Upper lobe of right lung (tissue), 1 donor: ENCODE results near the gene FBXO44. TPM values are rescaled to one million over a fixed set of nuclear protein-coding genes. Genes with fewer than 3 reads are reported as not detected.
A peak's percentile ranks its signal among the peaks of the same experiment; 100 is the strongest.

Source experiments
- ATAC-seq: fragments of 200-7000 bp; cut with Tn5 transposase; one replicate; pipeline ENCODE4 v1.9.1; 2020; ENCODE audit warnings: mild to moderate bottlenecking, moderate library complexity
- DNase-seq: peaks from one replicate; pipeline ENCODE4 v3.0.0-alpha.2; 2020
- H3K27ac ChIP-seq: fragments of 200-600 bp; one replicate; pipeline ENCODE4 v1.8.0; 2022
- H3K27me3 ChIP-seq: fragments of 200-600 bp; one replicate; pipeline ENCODE4 v1.8.0; 2022; ENCODE audit warnings: mild to moderate bottlenecking
- H3K36me3 ChIP-seq: fragments of 200-600 bp; one replicate; pipeline ENCODE4 v1.8.0; 2022
- H3K4me1 ChIP-seq: fragments of 200-600 bp; one replicate; pipeline ENCODE4 v1.8.0; 2022
- H3K4me3 ChIP-seq: fragments of 200-600 bp; one replicate; pipeline ENCODE4 v1.8.0; 2022; ENCODE audit warnings: mild to moderate bottlenecking
- H3K9me3 ChIP-seq: fragments of 200-600 bp; one replicate; pipeline ENCODE4 v1.8.0; 2022
- CTCF ChIP-seq: fragments of 200-600 bp; IDR thresholded peaks from one replicate; pipeline ENCODE4 v1.8.0; 2022; ENCODE audit warnings: antibody characterized with exemption
- intact Hi-C: fragments of 100-400 bp; cut with DNase I; formaldehyde crosslinking; loops from one replicate; pipeline ENCODE4 v1.11.0; 2022
- total RNA-seq: library from RNA; stranded (reverse); fragmentation: NEBNext Ultra II Directional; extraction: Animal tissue kit (Norgen Biotek cat#: 25700); gene quantifications from one replicate; pipeline ENCODE4 v1.2.1, GENCODE V29; 2021
- donor health status: DM: no; HTN: yes; CAD: no; lungs with severe emphysema.

Gene FBXO44
- total RNA-seq, 1 donor from 2014 or later = 19.8 TPM

- no peak overlapping the region for H3K27ac ChIP-seq
- ATAC-seq = no peak
- no peak overlapping the region for H3K4me3 ChIP-seq
- no peaks in the 10 kb centered on the region for H3K27me3 ChIP-seq
- peaks cover 12% of the 10 kb centered on the region for H3K36me3 ChIP-seq
- DNase-seq = no peak
- intact Hi-C loops = loop anchor here (5.0 kb wide), 1 partner anchor 69 kb away; no protein-coding TSS in a partner anchor
- H3K9me3 ChIP-seq = no peaks in the 10 kb centered on the region
- TF ChIP-seq CTCF = no peak
- H3K4me1 ChIP-seq = peaks cover 31% of the 10 kb centered on the region
These were observed 1.4 kb upstream of the FBXO44 start for GRCh38 chr1:11653101-11653860.

- H3K4me1 ChIP-seq = peaks cover 28% of the 10 kb centered on the region
- TF ChIP-seq CTCF = no peak
- H3K36me3 ChIP-seq = peaks cover 12% of the 10 kb centered on the region
- intact Hi-C loops = loop anchor here (5.0 kb wide), 1 partner anchor 69 kb away; no protein-coding TSS in a partner anchor
- H3K27ac ChIP-seq = peak overlapping the region; percentile 42
- ATAC-seq (no peak), DNase-seq (no peak)
- H3K4me3 ChIP-seq = peak overlapping the region; percentile 57
- H3K9me3 ChIP-seq = no peaks in the 10 kb centered on the region
- H3K27me3 ChIP-seq = no peaks in the 10 kb centered on the region
These were observed 878 bp upstream of the FBXO44 start for GRCh38 chr1:11653861-11654136.

GRCh38 chr1:11654939-11655808, 497 bp downstream of the FBXO44 start:
- H3K36me3 ChIP-seq = peaks cover 12% of the 10 kb centered on the region
- peaks cover 16% of the 10 kb centered on the region for H3K4me1 ChIP-seq
- no peaks in the 10 kb centered on the region for H3K27me3 ChIP-seq
- DNase-seq (no peak), ATAC-seq (no peak)
- peak overlapping the region; percentile 57 for H3K4me3 ChIP-seq
- no peak for TF ChIP-seq CTCF
- no peaks in the 10 kb centered on the region for H3K9me3 ChIP-seq
- intact Hi-C loops = loop anchor here (5.0 kb wide), 1 partner anchor 67 kb away; no protein-coding TSS in a partner anchor
- no peak overlapping the region for H3K27ac ChIP-seq

- Histone ChIP-seq H3K27ac (no peak overlapping the region), H3K27me3 (no peaks in the 10 kb centered on the region), H3K36me3 (peaks cover 12% of the 10 kb centered on the region), H3K4me3 (no peak overlapping the region), H3K9me3 (no peaks in the 10 kb centered on the region), H3K4me1 (peaks cover 10% of the 10 kb centered on the region)
- no peak for TF ChIP-seq CTCF
- ATAC-seq = no peak
- DNase-seq = no peak
- intact Hi-C loops = no loop called here
These were observed 3.0 kb downstream of the FBXO44 start for GRCh38 chr1:11657654-11658053.

- no peaks in the 10 kb centered on the region for H3K9me3 ChIP-seq
- no peak for DNase-seq
- H3K4me3 ChIP-seq = no peak overlapping the region
- H3K27me3 ChIP-seq = no peaks in the 10 kb centered on the region
- H3K36me3 ChIP-seq = peaks cover 12% of the 10 kb centered on the region
- H3K27ac ChIP-seq = no peak overlapping the region
- no peak for TF ChIP-seq CTCF
- H3K4me1 ChIP-seq = peaks cover 10% of the 10 kb centered on the region
- ATAC-seq = no peak
- intact Hi-C loops = no loop called here
These were observed 3.9 kb downstream of the FBXO44 start for GRCh38 chr1:11658542-11658941.
